ENCODE data around the gene SORCS2. TPM values are rescaled to one million over a fixed set of nuclear protein-coding genes. Genes with fewer than 3 reads are reported as not detected.

Gene SORCS2
- total RNA-seq, 1 donor, result under 0.01 TPM

GRCh38 chr4:7739918-7740865, 547.9 kb downstream of the SORCS2 start:
- DNase-seq (ENCODE audit: low read depth in 2 of 3, low spot score in 2 of 3), result no peak

DNA sequence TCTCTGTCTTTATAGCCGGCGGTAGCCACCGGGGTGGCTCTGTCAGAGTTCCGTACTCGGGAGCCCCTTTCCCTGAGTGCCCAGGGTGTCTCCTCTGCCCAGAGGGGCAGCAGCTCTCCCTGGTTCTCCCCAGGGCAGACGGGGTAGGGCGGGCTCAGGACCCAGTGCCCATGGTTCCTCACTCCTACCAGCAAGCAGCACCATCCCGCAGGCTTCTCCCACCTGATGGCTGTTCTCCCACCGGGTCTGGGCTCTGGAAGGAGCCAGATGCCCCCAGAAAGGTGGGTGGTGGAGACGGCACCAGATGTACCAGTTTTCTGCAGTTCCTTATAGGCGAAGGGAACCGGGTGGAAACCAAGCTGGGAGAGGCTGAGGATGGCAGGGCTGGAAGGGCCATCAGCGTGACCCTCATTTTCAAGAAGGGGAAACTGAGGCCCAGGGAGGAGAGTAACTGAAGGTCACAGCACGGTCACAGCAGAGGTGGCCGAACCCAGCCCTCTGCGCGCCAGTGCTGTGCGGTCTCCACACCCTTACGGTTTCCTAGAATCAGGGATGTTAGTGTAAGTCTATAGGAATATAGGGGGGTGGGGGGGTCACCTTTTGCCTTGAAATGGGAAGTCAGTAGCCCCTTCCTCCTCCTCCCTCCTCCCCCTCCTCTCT, 548.7 kb downstream of the SORCS2 start:
- no peak for DNase-seq (ENCODE audit: low read depth in 2 of 3, low spot score in 2 of 3)

DNA sequence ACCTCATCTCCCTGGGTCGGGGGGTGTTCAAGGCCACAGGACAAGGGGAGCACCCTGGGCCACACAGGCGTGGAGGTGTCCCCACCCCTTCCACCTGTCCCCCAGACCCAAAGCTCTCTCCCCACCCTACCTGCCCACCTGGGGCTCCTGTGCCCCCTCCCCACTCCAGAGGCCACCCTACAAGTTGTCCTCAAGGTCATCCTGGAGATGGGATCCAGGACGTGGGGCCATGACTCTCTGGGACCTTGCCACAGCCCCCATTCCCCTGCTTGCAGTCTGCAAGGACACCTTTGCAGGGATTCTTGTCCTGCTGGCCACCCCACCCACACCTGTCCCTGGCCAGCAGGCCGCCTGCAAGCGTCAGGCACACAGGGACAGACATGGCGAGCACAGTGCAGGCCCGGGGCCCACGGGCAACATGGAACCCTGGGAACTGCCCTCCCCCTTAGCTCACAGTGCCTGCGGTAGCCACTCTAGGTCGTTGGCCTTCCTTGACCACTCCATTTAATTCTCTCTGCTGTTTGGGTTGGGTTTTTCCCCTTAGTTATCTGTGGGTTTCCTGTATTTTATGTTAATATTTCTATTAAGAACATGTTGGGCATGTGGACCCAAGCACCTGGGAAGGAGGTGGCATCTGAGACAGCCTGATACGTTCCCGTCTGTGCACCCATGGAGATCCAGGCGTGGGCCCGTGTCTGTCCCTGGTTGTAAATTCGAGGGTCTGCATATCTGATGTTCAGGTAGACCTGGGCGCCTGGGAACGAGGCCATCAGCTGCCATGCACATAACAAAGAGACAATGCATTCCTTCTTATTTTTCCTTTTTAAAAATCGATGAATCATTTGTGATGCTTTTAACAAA, 549.8 kb downstream of the SORCS2 start:
- DNase-seq (ENCODE audit: low read depth in 2 of 3, low spot score in 2 of 3), result no peak

- DNase-seq (ENCODE audit: low read depth in 2 of 3, low spot score in 2 of 3), result no peak
These were observed 550.5 kb downstream of the SORCS2 start for GRCh38 chr4:7742807-7743280.

- no peak for DNase-seq (ENCODE audit: low read depth in 2 of 3, low spot score in 2 of 3)
These were observed 551.9 kb downstream of the SORCS2 start for GRCh38 chr4:7744142-7744804.

DNA sequence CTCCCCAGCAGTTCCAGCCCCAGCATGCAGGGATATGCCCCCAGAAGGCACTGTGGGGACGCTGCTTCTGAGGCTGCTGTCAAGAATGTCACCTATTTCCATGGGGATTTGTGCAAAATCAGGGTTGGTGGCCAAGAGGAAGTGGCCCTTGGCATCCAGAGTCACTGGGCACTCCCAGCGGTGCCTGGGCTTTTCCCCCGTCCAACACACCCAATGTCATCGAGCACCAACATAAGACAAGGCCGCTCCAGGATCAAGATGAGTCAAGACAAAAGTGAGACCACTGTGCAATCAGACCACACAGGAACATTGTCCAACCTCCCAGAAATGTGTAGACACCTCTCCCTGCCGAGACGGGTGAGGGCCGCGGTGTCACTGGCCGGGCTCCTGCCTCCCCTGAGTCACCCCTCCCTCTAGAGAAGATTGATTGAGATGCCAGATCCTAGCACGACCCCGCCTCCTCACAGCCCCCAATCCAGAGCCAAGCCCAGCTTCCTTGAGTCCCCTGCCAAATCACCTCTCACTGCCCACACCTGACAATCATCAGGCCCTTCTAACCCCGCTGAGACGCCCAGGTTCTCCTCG, 553.1 kb downstream of the SORCS2 start:
- DNase-seq (ENCODE audit: low read depth in 2 of 3, low spot score in 2 of 3), result no peak

DNA sequence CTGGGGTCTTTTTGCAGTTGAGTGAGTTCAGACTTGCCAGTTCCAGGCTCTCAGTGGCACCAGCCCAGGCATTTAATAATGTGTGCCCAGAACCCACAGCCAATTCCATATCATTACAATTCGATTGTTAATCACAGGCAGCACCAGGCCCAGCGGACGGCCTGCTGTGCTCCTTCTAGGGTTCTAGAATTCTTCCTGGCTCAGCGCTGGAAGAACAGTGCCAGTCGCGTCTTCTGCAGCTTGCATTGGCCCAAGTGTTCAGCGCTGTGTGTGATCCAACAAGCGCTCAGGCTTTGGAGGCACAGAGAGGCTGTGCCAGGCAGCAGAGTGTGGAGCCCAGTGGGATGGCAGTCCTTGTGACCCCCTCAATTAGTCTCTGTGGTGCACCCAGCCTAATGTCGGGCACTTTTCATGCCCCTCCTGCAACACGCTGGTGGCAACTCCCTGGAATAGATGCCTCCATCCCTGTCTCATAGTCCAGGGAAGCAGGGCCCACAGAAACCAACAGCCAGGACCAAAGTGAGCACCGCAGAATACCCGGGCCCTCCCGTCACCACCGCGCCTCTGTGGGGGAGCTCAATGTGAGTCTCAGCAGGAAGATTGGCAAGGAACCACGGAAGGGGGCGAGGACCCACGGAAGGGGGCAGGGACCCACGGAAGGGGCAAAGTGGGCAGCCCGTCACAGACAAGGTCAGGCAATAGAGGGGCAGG, 554.2 kb downstream of the SORCS2 start:
- DNase-seq (ENCODE audit: low read depth in 2 of 3, low spot score in 2 of 3), result no peak

- DNase-seq (ENCODE audit: low read depth in 2 of 3, low spot score in 2 of 3), result no peak
These were observed 554.7 kb downstream of the SORCS2 start for GRCh38 chr4:7747062-7747385.

- no peak for DNase-seq (ENCODE audit: low read depth in 2 of 3, low spot score in 2 of 3)
These were observed 555.2 kb downstream of the SORCS2 start for GRCh38 chr4:7747566-7747965.

DNA sequence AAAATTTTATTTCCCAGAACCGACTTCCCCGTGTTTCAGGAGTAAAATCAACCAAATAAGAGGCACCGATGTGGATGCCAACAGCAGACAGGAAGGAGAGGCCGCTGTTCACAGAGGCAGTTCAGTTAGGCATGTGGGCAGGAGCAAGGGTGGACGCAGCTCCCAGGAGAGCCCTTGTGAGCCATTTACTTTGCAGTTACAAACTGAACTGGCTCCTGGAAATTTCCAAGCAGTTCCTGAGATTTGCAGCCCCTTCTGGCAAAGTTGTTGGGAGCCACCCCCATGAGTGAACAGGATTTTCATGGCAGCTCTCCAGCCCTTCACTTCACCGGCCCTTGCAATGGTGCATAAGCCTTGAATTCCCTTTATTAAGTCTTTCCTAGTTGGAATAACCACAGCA, 558.2 kb downstream of the SORCS2 start:
- no peak for DNase-seq (ENCODE audit: low read depth in 2 of 3, low spot score in 2 of 3)

DNA sequence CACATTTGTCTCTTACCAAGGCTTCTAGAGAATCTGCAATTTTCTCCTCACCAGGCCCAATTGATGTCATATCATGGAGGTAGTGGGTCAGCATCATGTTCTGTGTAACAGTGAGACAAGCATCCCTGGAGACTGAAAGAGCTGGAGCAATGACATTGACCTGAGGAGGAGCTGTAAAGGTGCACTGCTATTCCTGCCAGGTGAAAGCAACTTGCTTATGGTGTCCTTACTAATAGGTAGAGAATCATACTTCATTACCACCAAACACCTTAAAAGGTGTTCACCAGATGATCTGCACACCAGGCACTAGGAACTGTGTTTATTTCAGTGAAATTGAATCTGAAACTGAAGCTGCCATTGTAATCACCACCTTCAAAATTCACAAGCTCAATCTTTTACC, 558.6 kb downstream of the SORCS2 start:
- no peak for DNase-seq (ENCODE audit: low read depth in 2 of 3, low spot score in 2 of 3)

DNA sequence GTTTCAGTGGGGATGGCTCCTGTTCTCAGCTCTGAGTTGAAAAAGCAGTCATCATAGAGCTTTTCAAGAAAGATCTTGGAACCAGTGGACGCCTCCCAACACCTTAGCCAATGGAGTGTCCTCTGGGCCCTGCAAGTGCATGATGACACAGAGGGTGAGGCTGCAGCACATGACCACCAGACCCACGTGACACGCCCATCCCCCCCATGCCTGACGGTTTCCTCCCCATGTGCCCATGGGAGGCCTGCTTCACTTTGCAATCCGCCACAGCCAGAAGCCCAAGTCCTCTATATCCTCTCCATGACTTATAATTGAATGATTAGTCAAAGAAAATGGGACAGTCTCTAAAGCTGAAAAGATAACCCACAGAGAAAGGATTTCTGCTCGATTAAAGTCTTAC, 560.3 kb downstream of the SORCS2 start:
- no peak for DNase-seq (ENCODE audit: low read depth in 2 of 3, low spot score in 2 of 3)

- DNase-seq (ENCODE audit: low read depth in 2 of 3, low spot score in 2 of 3), result no peak
These were observed 560.9 kb downstream of the SORCS2 start for GRCh38 chr4:7753271-7753670.

DNA sequence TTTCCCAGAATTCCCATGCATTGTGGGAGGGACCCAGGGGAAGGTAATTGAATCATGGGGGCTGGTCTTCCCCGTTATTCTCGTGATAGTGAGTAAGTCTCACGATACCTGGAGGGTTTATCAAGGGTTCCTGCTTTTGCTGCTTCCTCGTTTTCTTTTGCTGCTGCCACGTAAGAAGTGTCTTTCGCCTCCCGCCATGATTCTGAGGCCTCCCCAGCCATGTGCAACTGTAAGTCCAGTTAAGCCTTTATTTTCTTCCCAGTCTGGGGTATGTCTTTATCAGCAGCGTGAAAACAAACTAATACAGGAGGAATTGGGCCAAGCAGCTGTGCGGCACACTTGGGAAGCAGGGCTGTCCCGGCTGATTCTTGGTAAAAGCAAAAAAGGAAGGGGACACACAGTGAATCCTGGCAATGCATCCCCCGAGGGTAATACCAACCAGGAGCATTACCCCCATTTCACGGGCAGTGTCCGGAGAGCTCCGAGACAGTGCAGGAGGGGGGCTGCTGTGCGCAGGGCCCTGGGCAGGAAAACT, 561.7 kb downstream of the SORCS2 start:
- DNase-seq (ENCODE audit: low read depth in 2 of 3, low spot score in 2 of 3), result no peak

GRCh38 chr4:7754565-7755262, 562.4 kb downstream of the SORCS2 start:
- no peak for DNase-seq (ENCODE audit: low read depth in 2 of 3, low spot score in 2 of 3)

DNA sequence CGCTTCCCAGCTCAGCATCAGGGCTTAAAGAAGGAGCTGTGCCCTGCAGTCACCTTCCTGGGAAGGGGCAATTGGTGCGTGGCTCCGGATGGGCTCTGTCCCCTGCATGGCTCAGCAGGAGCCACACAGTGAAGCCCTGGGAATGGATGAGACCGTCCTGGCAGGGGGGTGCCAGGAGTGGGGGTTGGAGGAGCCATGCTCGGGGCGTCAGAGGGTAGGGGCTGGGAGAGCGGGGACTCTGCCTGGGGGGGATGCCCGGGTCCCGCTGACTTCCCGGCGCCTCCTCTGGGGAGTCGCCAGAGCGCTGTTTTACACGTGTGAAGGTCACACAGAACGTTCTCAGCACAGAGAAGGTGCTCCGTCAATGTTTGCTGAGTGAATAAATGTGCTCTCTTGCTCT, 563.2 kb downstream of the SORCS2 start:
- DNase-seq (ENCODE audit: low read depth in 2 of 3, low spot score in 2 of 3), result no peak

GRCh38 chr4:7756071-7756470, 563.7 kb downstream of the SORCS2 start:
- DNase-seq (ENCODE audit: low read depth in 2 of 3, low spot score in 2 of 3), result no peak

DNA sequence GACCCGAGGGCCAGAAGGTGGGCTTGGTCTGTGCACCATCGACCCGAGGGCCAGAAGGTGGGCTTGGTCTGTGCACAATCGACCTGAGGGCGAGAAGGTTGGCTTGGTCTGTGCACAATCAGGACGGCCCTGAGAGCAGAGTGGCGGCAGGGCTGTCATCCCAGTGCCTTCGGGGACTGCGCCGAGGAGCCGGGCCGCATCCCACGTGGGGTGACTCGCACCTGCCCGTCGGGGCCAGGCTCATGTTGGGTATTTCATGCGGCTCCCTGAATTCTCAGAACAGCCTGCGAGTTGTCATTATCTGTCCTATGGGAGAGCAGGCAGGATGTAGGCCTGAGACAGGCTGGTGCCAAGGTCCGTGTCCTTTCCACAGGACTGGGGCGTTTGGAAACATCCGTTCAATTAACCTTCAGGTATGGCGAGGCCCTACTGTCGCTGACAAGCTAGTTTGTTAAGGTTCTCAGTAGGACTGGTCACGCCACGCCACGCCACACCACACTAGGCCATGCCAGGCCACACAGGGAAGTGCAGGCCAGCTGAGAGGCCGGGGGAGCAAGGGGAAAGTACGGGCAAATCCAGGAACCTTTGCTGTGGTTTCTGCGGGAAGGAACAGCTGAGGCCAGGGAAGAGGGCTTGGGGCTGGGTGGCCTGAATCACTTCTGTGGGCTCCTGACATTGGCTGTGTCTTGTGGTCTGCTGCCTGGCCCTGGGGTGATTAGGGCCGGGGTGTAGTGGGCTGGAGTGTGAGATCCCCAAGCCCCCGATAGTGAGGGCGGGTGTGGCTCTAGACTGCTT, 564.4 kb downstream of the SORCS2 start:
- DNase-seq (ENCODE audit: low read depth in 2 of 3, low spot score in 2 of 3), result no peak

Data from hematopoietic multipotent progenitor cell (in vitro differentiated cells).